ENCODE measurements around the gene ZNF556. TPM values are rescaled to one million over a fixed set of nuclear protein-coding genes. Genes with fewer than 3 reads are reported as not detected.
A peak's percentile ranks its signal among the peaks of the same experiment; 100 is the strongest.

Gene ZNF556
- total and polyA plus RNA-seq, 10 donors: under 0.01 to 0.27 (median 0.22) TPM; not detected in 5

DNA sequence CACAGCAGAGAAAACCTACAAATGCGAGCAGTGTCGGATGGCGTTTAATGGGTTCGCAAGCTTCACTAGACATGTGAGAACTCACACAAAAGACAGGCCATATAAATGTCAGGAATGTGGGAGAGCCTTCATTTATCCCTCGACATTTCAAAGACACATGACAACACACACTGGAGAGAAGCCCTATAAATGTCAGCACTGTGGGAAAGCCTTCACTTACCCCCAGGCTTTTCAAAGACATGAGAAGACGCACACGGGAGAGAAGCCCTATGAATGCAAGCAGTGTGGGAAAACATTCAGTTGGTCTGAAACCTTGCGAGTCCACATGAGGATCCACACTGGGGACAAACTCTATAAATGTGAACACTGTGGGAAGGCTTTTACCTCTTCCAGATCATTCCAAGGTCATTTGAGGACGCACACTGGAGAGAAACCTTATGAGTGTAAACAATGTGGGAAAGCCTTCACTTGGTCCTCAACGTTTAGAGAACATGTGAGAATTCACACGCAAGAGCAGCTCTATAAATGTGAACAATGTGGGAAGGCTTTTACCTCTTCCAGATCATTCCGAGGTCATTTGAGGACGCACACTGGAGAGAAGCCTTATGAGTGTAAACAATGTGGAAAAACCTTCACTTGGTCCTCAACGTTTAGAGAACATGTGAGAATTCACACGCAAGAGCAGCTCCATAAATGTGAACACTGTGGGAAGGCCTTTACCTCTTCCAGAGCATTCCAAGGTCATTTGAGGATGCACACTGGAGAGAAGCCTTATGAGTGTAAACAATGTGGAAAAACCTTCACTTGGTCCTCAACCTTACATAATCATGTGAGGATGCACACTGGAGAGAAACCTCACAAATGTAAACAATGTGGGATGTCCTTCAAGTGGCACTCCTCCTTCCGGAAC, 50.4 kb downstream of the ZNF556 start:
- H3K27ac ChIP-seq: no peak overlapping the region
- H3K4me3 ChIP-seq: no peak overlapping the region
- DNase-seq: no peak
- intact Hi-C loops (cut with DNase I; ENCODE audit: low total_unique reads): no loop called here
- no peaks in the 10 kb centered on the region for H3K4me1 ChIP-seq
- peaks cover 0 to 36% (median 25%) of the 10 kb centered on the region in 8 donors for H3K9me3 ChIP-seq
- H3K36me3 ChIP-seq: peaks cover 11 to 61% (median 30%) of the 10 kb centered on the region in 6 donors
- no peaks in the 10 kb centered on the region for H3K27me3 ChIP-seq (replicated peaks in 1 of 7)
- TF ChIP-seq, protein P1, sequence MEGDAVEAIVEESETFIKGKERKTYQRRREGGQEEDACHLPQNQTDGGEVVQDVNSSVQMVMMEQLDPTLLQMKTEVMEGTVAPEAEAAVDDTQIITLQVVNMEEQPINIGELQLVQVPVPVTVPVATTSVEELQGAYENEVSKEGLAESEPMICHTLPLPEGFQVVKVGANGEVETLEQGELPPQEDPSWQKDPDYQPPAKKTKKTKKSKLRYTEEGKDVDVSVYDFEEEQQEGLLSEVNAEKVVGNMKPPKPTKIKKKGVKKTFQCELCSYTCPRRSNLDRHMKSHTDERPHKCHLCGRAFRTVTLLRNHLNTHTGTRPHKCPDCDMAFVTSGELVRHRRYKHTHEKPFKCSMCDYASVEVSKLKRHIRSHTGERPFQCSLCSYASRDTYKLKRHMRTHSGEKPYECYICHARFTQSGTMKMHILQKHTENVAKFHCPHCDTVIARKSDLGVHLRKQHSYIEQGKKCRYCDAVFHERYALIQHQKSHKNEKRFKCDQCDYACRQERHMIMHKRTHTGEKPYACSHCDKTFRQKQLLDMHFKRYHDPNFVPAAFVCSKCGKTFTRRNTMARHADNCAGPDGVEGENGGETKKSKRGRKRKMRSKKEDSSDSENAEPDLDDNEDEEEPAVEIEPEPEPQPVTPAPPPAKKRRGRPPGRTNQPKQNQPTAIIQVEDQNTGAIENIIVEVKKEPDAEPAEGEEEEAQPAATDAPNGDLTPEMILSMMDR (IDR thresholded peaks at IDR 0.05 in 8 of 11, conservative IDR thresholded peaks at IDR 0.05 in 3 of 11): no peak
- TF ChIP-seq POLR2A (IDR thresholded peaks at IDR 0.05): no peak
- no peak for TF ChIP-seq POLR2AphosphoS5 (IDR thresholded peaks at IDR 0.05)
- WGBS, 5 donors: 94 to 98% (median 96%) methylated on average over 16 of the region's 16 CpGs

DNA sequence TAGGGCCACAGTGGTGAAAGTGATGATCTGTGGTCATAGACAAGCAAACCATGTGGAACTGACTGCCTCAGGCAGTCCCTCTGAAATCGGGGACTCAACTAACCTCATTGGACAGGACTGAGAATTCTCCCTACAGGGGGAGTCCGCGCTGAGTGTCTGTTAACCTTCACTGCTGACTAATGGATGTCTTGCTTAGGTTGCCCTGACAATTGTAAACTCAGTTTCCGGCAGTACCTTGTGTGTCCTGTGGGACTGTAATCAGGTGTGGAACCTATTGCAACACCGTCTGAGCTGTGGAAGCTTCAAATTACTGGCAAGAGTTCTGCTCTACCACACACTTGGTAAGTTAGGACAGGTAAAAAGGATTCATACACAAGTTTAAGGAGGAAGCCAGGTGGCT, 55.9 kb downstream of the ZNF556 start:
- H3K27me3 ChIP-seq (replicated peaks in 1 of 7): no peaks in the 10 kb centered on the region
- no peaks in the 10 kb centered on the region for H3K4me1 ChIP-seq
- no peak for TF ChIP-seq POLR2AphosphoS5 (IDR thresholded peaks at IDR 0.05)
- TF ChIP-seq POLR2A (IDR thresholded peaks at IDR 0.05): no peak
- TF ChIP-seq, protein P1 (IDR thresholded peaks at IDR 0.05 in 8 of 11, conservative IDR thresholded peaks at IDR 0.05 in 3 of 11): no peak
- DNase-seq: no peak
- intact Hi-C loops (cut with DNase I; ENCODE audit: low total_unique reads): no loop called here
- H3K27ac ChIP-seq: no peak overlapping the region
- H3K4me3 ChIP-seq: no peak overlapping the region
- WGBS, 5 donors: 43 to 87% (median 69%) methylated on average over 4 to 5 of the region's 5 CpGs
- peaks cover 0 to 28% (median 9%) of the 10 kb centered on the region in 6 donors for H3K36me3 ChIP-seq
- H3K9me3 ChIP-seq: peaks cover 0 to 13% (median 6%) of the 10 kb centered on the region in 8 donors

- no peak overlapping the region for H3K27ac ChIP-seq
- 62 to 84% (median 81%) methylated on average over 4 of the region's 4 CpGs for WGBS, 5 donors
- intact Hi-C loops (cut with DNase I; ENCODE audit: low total_unique reads): no loop called here
- H3K9me3 ChIP-seq: peaks cover 0 to 8% (median under 1%) of the 10 kb centered on the region in 8 donors
- H3K36me3 ChIP-seq: peaks cover 0 to 23% (median 3%) of the 10 kb centered on the region in 6 donors
- H3K4me1 ChIP-seq: no peaks in the 10 kb centered on the region
- no peak overlapping the region for H3K4me3 ChIP-seq
- TF ChIP-seq, protein P1 (IDR thresholded peaks at IDR 0.05 in 8 of 11, conservative IDR thresholded peaks at IDR 0.05 in 3 of 11): no peak
- TF ChIP-seq POLR2A (IDR thresholded peaks at IDR 0.05) (no peak), POLR2AphosphoS5 (IDR thresholded peaks at IDR 0.05) (no peak)
- no peak for DNase-seq
- no peaks in the 10 kb centered on the region for H3K27me3 ChIP-seq (replicated peaks in 1 of 7)
These were observed 56.4 kb downstream of the ZNF556 start for GRCh38 chr19:2923510-2923909.

GRCh38 chr19:2926341-2927031, 59.4 kb downstream of the ZNF556 start:
- Histone ChIP-seq H3K4me1 (no peaks in the 10 kb centered on the region), H3K9me3 (peaks cover 0 to 20% (median 12%) of the 10 kb centered on the region in 8 donors), H3K36me3 (peaks cover 0 to 20% (median 0%) of the 10 kb centered on the region in 6 donors), H3K4me3 (no peak overlapping the region), H3K27me3 (replicated peaks in 1 of 7) (no peaks in the 10 kb centered on the region), H3K27ac (no peak overlapping the region)
- intact Hi-C loops (cut with DNase I; ENCODE audit: low total_unique reads): no loop called here
- no peak for DNase-seq
- TF ChIP-seq POLR2A (IDR thresholded peaks at IDR 0.05) (no peak), POLR2AphosphoS5 (IDR thresholded peaks at IDR 0.05) (peak in 1 of 3 donors; percentile 33)
- WGBS, 5 donors: 91 to 96% (median 93%) methylated on average over 40 to 53 of the region's 53 CpGs

All from spleen (tissue), 11 donors.